ENCODE measurements around the gene ECHDC1. TPM values are rescaled to one million over a fixed set of nuclear protein-coding genes. Genes with fewer than 3 reads are reported as not detected.

ECHDC1 gene
- polyA plus RNA-seq, 1 donor from 2014 or later = 95.7 TPM

DNA sequence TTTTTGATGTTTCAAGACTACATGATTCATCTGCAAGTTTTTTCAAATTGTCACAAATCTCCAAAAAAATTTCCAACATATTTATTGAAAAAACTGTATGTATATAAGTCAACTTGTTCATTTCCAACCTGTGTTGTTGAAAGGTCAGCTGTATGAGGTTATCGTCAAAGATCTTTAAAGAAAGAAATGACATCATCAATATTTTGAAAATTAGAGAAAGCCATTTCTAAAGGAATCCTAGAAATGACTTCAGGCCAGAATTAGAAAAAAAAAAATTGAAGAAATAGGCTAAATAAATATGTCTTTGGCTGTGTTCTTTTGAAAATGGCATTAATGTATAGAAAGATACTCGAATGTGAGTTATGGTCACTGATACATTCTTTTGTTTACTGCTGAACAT is 69.9 kb downstream of the ECHDC1 start:
- H2AFZ ChIP-seq (ENCODE audit: low read depth, low read length) = no peak overlapping the region
- H3K27ac ChIP-seq (ENCODE audit: low read length) = no peak overlapping the region
- no peaks in the 10 kb centered on the region for H3K36me3 ChIP-seq (ENCODE audit: insufficient read depth, low read length)
- peaks cover 94% of the 10 kb centered on the region for H3K79me2 ChIP-seq (replicated peaks; ENCODE audit: insufficient read depth, low read length)
- H3K27me3 ChIP-seq (ENCODE audit: insufficient read depth, low read depth, low read length) = no peaks in the 10 kb centered on the region
- H3K4me2 ChIP-seq (ENCODE audit: low read length) = no peak overlapping the region
- no peaks in the 10 kb centered on the region for H4K20me1 ChIP-seq (ENCODE audit: insufficient read depth)
- TF ChIP-seq EZH2 (IDR thresholded peaks at IDR 0.05; ENCODE audit: borderline replicate concordance, insufficient read depth, low read length, poor library complexity, severe bottlenecking) = no peak
- TF ChIP-seq, protein P1, sequence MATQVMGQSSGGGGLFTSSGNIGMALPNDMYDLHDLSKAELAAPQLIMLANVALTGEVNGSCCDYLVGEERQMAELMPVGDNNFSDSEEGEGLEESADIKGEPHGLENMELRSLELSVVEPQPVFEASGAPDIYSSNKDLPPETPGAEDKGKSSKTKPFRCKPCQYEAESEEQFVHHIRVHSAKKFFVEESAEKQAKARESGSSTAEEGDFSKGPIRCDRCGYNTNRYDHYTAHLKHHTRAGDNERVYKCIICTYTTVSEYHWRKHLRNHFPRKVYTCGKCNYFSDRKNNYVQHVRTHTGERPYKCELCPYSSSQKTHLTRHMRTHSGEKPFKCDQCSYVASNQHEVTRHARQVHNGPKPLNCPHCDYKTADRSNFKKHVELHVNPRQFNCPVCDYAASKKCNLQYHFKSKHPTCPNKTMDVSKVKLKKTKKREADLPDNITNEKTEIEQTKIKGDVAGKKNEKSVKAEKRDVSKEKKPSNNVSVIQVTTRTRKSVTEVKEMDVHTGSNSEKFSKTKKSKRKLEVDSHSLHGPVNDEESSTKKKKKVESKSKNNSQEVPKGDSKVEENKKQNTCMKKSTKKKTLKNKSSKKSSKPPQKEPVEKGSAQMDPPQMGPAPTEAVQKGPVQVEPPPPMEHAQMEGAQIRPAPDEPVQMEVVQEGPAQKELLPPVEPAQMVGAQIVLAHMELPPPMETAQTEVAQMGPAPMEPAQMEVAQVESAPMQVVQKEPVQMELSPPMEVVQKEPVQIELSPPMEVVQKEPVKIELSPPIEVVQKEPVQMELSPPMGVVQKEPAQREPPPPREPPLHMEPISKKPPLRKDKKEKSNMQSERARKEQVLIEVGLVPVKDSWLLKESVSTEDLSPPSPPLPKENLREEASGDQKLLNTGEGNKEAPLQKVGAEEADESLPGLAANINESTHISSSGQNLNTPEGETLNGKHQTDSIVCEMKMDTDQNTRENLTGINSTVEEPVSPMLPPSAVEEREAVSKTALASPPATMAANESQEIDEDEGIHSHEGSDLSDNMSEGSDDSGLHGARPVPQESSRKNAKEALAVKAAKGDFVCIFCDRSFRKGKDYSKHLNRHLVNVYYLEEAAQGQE (IDR thresholded peaks at IDR 0.05; ENCODE audit: borderline replicate concordance) = no peak
- TF ChIP-seq EP300 (conservative IDR thresholded peaks at IDR 0.05; ENCODE audit: poor library complexity, severe bottlenecking) = no peak
- TF ChIP-seq SMC3 (conservative IDR thresholded peaks at IDR 0.05; ENCODE audit: poor library complexity) = no peak
- no peak for TF ChIP-seq TAF1 (IDR thresholded peaks at IDR 0.05; ENCODE audit: low read depth)
- no peak for TF ChIP-seq POLR2AphosphoS5 (IDR thresholded peaks at IDR 0.05)
- no peak for TF ChIP-seq MXI1 (conservative IDR thresholded peaks at IDR 0.05; ENCODE audit: poor library complexity, severe bottlenecking)
- TF ChIP-seq, protein P2, sequence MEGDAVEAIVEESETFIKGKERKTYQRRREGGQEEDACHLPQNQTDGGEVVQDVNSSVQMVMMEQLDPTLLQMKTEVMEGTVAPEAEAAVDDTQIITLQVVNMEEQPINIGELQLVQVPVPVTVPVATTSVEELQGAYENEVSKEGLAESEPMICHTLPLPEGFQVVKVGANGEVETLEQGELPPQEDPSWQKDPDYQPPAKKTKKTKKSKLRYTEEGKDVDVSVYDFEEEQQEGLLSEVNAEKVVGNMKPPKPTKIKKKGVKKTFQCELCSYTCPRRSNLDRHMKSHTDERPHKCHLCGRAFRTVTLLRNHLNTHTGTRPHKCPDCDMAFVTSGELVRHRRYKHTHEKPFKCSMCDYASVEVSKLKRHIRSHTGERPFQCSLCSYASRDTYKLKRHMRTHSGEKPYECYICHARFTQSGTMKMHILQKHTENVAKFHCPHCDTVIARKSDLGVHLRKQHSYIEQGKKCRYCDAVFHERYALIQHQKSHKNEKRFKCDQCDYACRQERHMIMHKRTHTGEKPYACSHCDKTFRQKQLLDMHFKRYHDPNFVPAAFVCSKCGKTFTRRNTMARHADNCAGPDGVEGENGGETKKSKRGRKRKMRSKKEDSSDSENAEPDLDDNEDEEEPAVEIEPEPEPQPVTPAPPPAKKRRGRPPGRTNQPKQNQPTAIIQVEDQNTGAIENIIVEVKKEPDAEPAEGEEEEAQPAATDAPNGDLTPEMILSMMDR (IDR thresholded peaks at IDR 0.05; ENCODE audit: poor library complexity, severe bottlenecking) = no peak
- TF ChIP-seq RAD21 (conservative IDR thresholded peaks at IDR 0.05) = no peak
- H3K9me2 ChIP-seq (ENCODE audit: insufficient read depth, low read length) = no peaks in the 10 kb centered on the region
- no peaks in the 10 kb centered on the region for H3K9me3 ChIP-seq (ENCODE audit: low read length)
- no peak overlapping the region for H3K4me3 ChIP-seq (ENCODE audit: low read length)
- H3K9ac ChIP-seq (ENCODE audit: low read length) = no peak overlapping the region
- no peaks in the 10 kb centered on the region for H3F3A ChIP-seq (ENCODE audit: insufficient read depth, low read length, poor library complexity, severe bottlenecking)

DNA sequence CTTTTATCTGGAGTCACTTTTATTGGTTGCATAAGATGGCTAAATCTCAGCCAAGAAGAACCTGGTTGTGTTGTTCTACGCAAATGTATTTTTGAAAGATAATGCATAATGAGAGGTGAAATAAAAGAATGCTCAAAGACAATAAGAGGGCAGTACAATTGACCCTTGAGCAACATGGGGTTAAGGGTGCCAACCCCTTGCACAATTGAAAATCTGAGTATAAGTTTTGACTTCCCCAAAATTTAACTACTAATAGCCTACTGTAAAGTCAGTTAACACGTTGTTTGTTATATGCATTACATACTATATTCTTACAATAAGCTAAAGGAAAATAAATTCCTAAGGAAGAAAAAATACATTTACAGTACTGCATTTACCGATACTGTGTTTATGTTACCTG is 70.8 kb downstream of the ECHDC1 start:
- Histone ChIP-seq H2AFZ (ENCODE audit: low read depth, low read length) (no peak overlapping the region), H3K36me3 (ENCODE audit: insufficient read depth, low read length) (no peaks in the 10 kb centered on the region), H3K27ac (ENCODE audit: low read length) (no peak overlapping the region), H4K20me1 (ENCODE audit: insufficient read depth) (no peaks in the 10 kb centered on the region), H3F3A (ENCODE audit: insufficient read depth, low read length, poor library complexity, severe bottlenecking) (no peaks in the 10 kb centered on the region), H3K9me3 (ENCODE audit: low read length) (no peaks in the 10 kb centered on the region), H3K79me2 (replicated peaks; ENCODE audit: insufficient read depth, low read length) (peaks cover 94% of the 10 kb centered on the region), H3K9me2 (ENCODE audit: insufficient read depth, low read length) (no peaks in the 10 kb centered on the region), H3K4me3 (ENCODE audit: low read length) (no peak overlapping the region), H3K27me3 (ENCODE audit: insufficient read depth, low read depth, low read length) (no peaks in the 10 kb centered on the region), H3K9ac (ENCODE audit: low read length) (no peak overlapping the region), H3K4me2 (ENCODE audit: low read length) (no peak overlapping the region)
- no peak for TF ChIP-seq EP300 (conservative IDR thresholded peaks at IDR 0.05; ENCODE audit: poor library complexity, severe bottlenecking)
- TF ChIP-seq, protein P1 (IDR thresholded peaks at IDR 0.05; ENCODE audit: borderline replicate concordance) = no peak
- TF ChIP-seq RAD21 (conservative IDR thresholded peaks at IDR 0.05) = no peak
- TF ChIP-seq MXI1 (conservative IDR thresholded peaks at IDR 0.05; ENCODE audit: poor library complexity, severe bottlenecking) = no peak
- TF ChIP-seq, protein P2 (IDR thresholded peaks at IDR 0.05; ENCODE audit: poor library complexity, severe bottlenecking) = no peak
- no peak for TF ChIP-seq EZH2 (IDR thresholded peaks at IDR 0.05; ENCODE audit: borderline replicate concordance, insufficient read depth, low read length, poor library complexity, severe bottlenecking)
- no peak for TF ChIP-seq POLR2AphosphoS5 (IDR thresholded peaks at IDR 0.05)
- TF ChIP-seq TAF1 (IDR thresholded peaks at IDR 0.05; ENCODE audit: low read depth) = no peak
- TF ChIP-seq SMC3 (conservative IDR thresholded peaks at IDR 0.05; ENCODE audit: poor library complexity) = no peak

Measured in neural cell (in vitro differentiated cells).